ENCODE data around the gene RRP36. TPM values are rescaled to one million over a fixed set of nuclear protein-coding genes. Genes with fewer than 3 reads are reported as not detected.
"Not testable (repeated sequence)": the region's sequence is repeated elsewhere in the genome, so short reads cannot be mapped to it uniquely, and the experiment has no call there.

The RRP36 gene
- total and polyA plus RNA-seq, 4 donors: 23.4 to 33.4 (median 26.2) TPM

GRCh38 chr6:43040542-43041257 lies 19.3 kb downstream of the RRP36 start:
- no peak for DNase-seq (ENCODE audit: low spot score)
- Histone ChIP-seq H3K4me3 (ENCODE audit: low read depth in 1 of 3, low read length in 3 of 3) (no peak overlapping the region), H3K9ac (ENCODE audit: low read depth in 1 of 2, low read length in 2 of 2) (no peak overlapping the region), H3K9me3 (ENCODE audit: control insufficient read depth in 4 of 4, low read length in 3 of 4) (no peaks in the 10 kb centered on the region), H3K27me3 (ENCODE audit: control insufficient read depth in 4 of 4, insufficient read depth in 4 of 4, low read length in 3 of 4) (no peaks in the 10 kb centered on the region), H3K27ac (ENCODE audit: low read depth in 1 of 2, low read length in 2 of 2) (no peak overlapping the region), H3K4me1 (ENCODE audit: control insufficient read depth in 4 of 4, insufficient read depth in 4 of 4, low read length in 3 of 4) (peaks cover 2 to 6% (median 4%) of the 10 kb centered on the region in 4 donors), H3K36me3 (ENCODE audit: control insufficient read depth in 4 of 4, insufficient read depth in 3 of 4, low read depth in 1 of 4, low read length in 3 of 4) (peaks cover 0 to 56% (median 33%) of the 10 kb centered on the region in 4 donors)
- 97% methylated on average over 18 of the region's 18 CpGs for WGBS
- TF ChIP-seq HNF4G (IDR thresholded peaks at IDR 0.05) (no peak), FOXA2 (IDR thresholded peaks at IDR 0.05) (no peak), CTCF (IDR thresholded peaks at IDR 0.05; ENCODE audit: low read depth, low read length, missing input control) (no peak), TAF1 (conservative IDR thresholded peaks at IDR 0.05) (no peak), GABPA (IDR thresholded peaks at IDR 0.05 in 1 of 2, conservative IDR thresholded peaks at IDR 0.05 in 1 of 2) (no peak), RXRA (IDR thresholded peaks at IDR 0.05) (no peak), JUND (IDR thresholded peaks at IDR 0.05) (no peak), YY1 (IDR thresholded peaks at IDR 0.05) (no peak), FOXA1 (IDR thresholded peaks at IDR 0.05) (no peak), HNF4A (conservative IDR thresholded peaks at IDR 0.05) (no peak), RAD21 (IDR thresholded peaks at IDR 0.05) (no peak), MAX (IDR thresholded peaks at IDR 0.05) (no peak)
- TF ChIP-seq, protein P1, sequence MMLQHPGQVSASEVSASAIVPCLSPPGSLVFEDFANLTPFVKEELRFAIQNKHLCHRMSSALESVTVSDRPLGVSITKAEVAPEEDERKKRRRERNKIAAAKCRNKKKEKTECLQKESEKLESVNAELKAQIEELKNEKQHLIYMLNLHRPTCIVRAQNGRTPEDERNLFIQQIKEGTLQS (IDR thresholded peaks at IDR 0.05): no peak

DNA sequence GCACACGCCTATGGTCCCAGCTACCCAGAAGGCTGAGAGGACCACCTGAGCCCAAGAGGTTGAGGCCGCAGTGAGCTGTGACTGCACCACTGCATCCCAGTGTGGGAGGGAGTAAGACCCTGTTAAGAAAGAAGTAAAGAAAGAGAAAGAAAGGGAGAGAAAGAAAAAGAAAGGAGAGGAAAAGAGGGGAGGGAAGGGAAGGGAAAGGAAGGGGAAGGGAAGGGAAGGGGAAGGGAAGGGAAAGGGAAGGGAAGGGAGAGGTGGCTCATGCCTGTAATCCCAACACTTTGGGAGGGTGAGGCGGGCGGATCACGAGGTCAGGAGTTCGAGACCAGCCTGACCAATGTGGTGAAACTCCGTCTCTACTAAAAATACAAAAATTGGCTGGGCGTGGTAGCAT lies 20.1 kb downstream of the RRP36 start:
- not testable (repeated sequence) for H3K9me3 ChIP-seq (ENCODE audit: control insufficient read depth in 4 of 4, low read length in 3 of 4); H3K4me3 ChIP-seq (ENCODE audit: low read depth in 1 of 3, low read length in 3 of 3); DNase-seq (ENCODE audit: low spot score); H3K4me1 ChIP-seq (ENCODE audit: control insufficient read depth in 4 of 4, insufficient read depth in 4 of 4, low read length in 3 of 4); H3K9ac ChIP-seq (ENCODE audit: low read depth in 1 of 2, low read length in 2 of 2); H3K27ac ChIP-seq (ENCODE audit: low read depth in 1 of 2, low read length in 2 of 2); H3K27me3 ChIP-seq (ENCODE audit: control insufficient read depth in 4 of 4, insufficient read depth in 4 of 4, low read length in 3 of 4)
- 96% methylated on average over 8 of the region's 8 CpGs for WGBS
- peaks cover under 1 to 61% (median 36%) of the 10 kb centered on the region in 4 donors for H3K36me3 ChIP-seq (ENCODE audit: control insufficient read depth in 4 of 4, insufficient read depth in 3 of 4, low read depth in 1 of 4, low read length in 3 of 4)

DNA sequence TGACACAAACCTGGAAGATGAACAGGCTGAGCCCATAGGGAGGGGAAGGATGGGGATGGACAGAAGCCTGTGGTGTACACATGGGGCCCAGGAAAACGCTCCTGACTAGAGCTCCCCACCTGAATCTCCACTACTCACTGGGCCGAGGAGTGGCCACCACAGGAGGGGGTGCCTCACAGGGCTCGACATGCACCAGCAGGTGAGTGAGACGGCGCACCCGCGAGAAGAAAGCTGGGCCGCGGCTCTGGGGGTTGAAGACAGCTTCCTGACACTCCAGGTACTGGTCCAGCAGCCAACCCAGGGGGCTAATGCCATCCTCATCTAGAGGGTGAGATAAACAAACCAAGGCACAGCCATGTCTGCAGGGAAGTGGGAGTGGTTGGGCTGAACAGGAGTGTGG lies 21.9 kb downstream of the RRP36 start:
- H3K27me3 ChIP-seq (ENCODE audit: control insufficient read depth in 4 of 4, insufficient read depth in 4 of 4, low read length in 3 of 4): no peaks in the 10 kb centered on the region
- TF ChIP-seq NR2F2 (IDR thresholded peaks at IDR 0.05): no peak
- no peak for TF ChIP-seq FOXA2 (IDR thresholded peaks at IDR 0.05)
- TF ChIP-seq CTCF (IDR thresholded peaks at IDR 0.05; ENCODE audit: low read depth, low read length, missing input control): no peak
- 95% methylated on average over 9 of the region's 9 CpGs for WGBS
- H3K9ac ChIP-seq (ENCODE audit: low read depth in 1 of 2, low read length in 2 of 2): no peak overlapping the region
- H3K9me3 ChIP-seq (ENCODE audit: control insufficient read depth in 4 of 4, low read length in 3 of 4): no peaks in the 10 kb centered on the region
- no peaks in the 10 kb centered on the region for H3K4me1 ChIP-seq (ENCODE audit: control insufficient read depth in 4 of 4, insufficient read depth in 4 of 4, low read length in 3 of 4)
- no peak overlapping the region for H3K27ac ChIP-seq (ENCODE audit: low read depth in 1 of 2, low read length in 2 of 2)
- DNase-seq (ENCODE audit: low spot score): no peak
- peaks cover 9 to 60% (median 32%) of the 10 kb centered on the region in 4 donors for H3K36me3 ChIP-seq (ENCODE audit: control insufficient read depth in 4 of 4, insufficient read depth in 3 of 4, low read depth in 1 of 4, low read length in 3 of 4)
- no peak overlapping the region for H3K4me3 ChIP-seq (ENCODE audit: low read depth in 1 of 3, low read length in 3 of 3)
